GM21737 (cell line): ENCODE measurements around the gene CTU2.

Experiments
- ATAC-seq: cut with Tn5 transposase; IDR thresholded peaks from one replicate; pipeline ENCODE4 v1.9.1; 2021; ENCODE audit warnings: mild to moderate bottlenecking, moderate library complexity; ENCODE audit not compliant: unreplicated experiment

CTU2 gene

DNA sequence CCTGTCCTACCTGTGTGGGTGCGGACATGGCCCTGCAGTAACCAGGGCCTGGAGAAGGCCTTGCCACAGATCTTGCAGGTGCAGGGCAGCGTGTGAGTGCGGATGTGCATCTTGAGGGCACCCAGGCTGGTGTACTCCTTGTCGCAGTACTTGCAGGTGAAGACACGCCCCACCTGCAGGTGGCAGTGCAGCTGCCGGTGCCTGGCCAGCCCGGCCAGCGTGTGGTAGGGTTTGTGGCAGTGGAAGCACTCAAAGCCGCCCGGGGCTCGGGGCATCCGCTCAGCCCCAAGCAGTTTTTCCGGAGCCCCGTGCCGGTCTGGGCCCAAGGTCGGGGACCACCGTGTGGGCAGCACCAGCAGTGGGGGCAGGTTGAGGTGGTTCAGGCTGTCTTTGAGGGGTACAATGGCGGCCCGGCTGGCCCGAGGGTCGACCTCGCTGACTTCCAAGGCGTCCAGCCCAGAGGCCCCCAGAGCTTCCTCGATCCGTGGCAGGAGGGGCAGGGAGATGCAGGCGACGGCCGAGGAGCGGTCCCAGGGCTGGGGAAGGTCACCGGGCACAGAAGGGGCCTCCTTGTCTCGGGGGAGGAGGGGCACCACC, 25.1 kb upstream of the CTU2 start:
- ATAC-seq = peak; percentile 22

- peak; percentile 54 for ATAC-seq
Observed at GRCh38 chr16:88681709-88682451, 24.4 kb upstream of the CTU2 start.

DNA sequence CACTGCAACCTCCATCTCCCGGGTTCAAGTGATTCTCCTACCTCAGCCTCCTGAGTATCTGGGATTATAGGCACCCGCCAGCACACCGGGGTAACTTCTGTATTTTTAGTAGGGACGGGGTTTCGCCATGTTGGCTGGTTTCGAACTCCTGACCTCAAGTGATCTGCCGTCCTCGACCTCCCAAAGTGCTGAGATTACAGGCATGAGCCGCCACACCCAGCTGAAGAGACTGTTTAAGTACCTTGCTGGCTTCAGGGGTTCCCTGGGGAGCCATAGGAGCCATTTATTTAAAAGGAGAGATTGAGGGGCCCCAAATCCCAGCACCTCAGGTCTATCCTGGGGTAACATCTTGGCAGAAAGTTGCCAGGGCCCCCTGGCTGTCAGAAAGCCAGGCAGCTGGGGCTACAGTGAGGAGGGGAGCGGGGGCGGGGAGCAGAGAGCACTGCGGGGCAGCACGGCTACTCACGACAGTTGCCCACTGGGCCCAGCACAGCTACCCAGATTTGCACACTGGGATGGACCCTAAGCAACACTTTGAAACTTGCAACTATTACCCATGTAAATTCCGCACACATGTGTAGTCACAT, 21.6 kb upstream of the CTU2 start:
- no peak for ATAC-seq

- no peak for ATAC-seq
Observed at GRCh38 chr16:88685156-88686061, 20.9 kb upstream of the CTU2 start.

- ATAC-seq = peak; percentile 11
Observed at GRCh38 chr16:88686062-88686438, 20.3 kb upstream of the CTU2 start.

GRCh38 chr16:88686439-88687253, 19.7 kb upstream of the CTU2 start, which contains the start of gene SNAI3:
Gene SNAI3, minus strand, starts transcription at chr16:88686507. Its CDS starts 101 bp downstream, at chr16:88686406.
- ATAC-seq = peak; percentile 58

DNA sequence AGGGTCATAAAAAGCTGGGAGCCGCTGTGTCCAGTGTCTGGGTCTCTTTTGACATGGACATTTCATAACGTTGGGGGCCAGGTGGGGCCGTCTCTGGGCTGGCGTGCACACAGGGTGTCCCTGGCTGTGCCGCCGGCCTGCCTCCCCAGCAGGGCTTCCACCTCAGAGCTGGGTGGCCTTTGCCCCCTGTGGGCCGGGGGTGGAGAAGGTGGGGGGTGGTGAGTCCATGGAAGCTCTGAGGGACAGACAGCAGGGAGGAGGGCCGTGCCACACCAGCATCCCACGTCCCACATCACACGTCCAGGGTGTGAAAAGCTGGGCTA, 19.1 kb upstream of the CTU2 start:
- ATAC-seq = no peak

DNA sequence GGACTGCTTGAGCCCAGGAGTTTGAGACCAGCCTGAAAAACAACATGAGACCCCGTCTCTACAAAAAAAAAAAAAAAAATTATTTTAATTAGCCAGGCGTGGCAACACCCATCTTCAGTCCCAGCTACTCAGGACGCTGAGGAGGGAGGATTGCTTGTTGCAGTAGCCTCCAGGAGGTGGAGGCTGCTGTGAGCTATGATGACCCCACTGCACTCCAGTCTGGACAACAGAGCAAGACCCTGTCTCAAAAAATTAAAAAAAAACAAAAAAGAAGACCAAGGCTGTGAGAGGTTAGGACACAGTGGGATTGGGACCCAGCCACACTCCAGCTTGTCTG, 18.7 kb upstream of the CTU2 start:
- ATAC-seq = no peak

DNA sequence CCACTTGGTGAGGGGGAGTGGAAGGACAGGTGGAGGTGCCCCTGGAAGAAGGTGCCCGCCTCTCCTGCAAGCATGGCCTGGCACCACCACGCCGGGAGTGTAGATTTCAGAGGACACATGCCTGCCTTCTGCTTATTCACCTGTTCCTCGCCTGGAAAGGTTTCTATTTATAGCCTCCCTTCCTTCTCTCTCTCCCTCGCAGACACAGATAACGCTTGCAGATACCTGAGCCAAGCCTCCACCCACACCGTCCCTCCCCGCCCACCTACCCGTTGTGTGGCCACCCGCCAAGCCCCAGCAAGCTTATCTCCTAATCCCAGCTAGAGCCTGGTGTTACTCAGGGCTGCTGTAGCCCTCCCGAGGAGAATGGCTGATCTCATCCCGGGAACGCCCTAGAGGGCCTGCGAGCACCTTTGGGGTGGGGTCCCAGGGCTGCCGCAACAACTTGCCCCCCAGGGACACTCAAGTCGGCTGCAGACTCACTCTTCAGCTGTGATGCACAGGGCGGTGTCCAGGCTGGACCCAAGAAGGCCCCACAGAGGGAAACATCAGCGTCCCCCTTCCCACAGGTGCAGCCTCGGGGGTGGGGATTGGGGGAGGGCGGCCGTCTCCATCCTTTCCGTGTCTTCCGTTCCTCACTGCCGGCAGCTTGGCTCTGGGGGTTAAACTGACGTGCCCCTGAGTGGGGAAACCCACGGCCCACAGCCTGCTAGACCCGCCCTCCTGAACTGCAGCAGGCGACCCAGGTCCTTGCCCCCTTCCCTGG, 18.1 kb upstream of the CTU2 start:
- no peak for ATAC-seq

- no peak for ATAC-seq
Observed at GRCh38 chr16:88690341-88691128, 15.8 kb upstream of the CTU2 start.

GRCh38 chr16:88691129-88691813, 15.0 kb upstream of the CTU2 start:
- ATAC-seq = no peak

DNA sequence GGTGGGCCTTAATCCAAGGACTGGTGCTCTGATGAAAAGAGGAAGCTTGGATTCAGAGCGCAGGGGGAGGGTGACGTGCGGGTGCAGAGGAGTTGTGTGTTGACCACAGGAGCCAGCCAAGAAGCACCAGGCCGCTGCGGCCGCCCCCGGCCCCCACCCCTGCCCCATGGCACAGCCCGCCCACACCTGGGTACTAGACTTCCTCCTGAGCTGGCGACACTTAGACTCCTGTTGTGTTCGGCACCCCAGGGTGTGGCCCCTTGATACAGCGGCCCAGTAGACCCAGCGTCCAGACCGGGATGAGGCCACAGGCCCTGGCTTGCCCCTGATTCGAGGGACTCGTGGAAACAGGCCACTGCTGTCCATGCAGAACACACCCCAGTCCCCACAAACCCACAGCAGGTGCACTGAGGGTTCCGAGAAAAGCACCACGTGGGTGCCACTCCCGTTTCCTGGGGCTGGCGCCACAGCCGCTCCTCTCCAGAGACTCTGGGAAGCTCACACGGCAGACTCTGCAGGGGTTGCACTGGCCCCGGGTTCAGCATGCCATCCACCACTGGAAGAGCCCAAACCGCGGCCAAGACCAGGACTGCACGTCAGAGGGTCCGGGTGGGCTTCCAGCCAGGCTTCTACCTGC, 14.3 kb upstream of the CTU2 start:
- ATAC-seq = no peak

DNA sequence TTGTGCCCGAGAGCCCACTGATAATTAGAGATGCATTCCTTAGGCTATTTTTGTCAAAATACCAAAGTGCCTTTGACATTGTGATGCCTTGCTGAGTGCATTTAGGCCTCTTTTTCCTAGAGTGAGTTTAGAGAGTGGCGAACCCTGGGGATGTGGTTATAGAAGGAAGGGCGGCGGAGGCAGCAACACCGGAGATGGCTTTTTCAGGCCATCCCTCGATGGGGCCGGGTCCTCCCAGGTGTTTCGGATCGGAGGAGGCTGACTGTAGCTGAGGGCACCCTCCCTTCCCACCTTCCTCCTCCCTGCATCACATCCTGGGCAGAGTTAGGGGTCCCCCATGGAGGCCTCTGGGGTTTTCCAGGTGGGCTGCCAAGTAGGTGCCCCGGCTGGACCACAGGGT, 13.4 kb upstream of the CTU2 start:
- ATAC-seq = no peak

- ATAC-seq = no peak
Observed at GRCh38 chr16:88693420-88694177, 12.7 kb upstream of the CTU2 start.

DNA sequence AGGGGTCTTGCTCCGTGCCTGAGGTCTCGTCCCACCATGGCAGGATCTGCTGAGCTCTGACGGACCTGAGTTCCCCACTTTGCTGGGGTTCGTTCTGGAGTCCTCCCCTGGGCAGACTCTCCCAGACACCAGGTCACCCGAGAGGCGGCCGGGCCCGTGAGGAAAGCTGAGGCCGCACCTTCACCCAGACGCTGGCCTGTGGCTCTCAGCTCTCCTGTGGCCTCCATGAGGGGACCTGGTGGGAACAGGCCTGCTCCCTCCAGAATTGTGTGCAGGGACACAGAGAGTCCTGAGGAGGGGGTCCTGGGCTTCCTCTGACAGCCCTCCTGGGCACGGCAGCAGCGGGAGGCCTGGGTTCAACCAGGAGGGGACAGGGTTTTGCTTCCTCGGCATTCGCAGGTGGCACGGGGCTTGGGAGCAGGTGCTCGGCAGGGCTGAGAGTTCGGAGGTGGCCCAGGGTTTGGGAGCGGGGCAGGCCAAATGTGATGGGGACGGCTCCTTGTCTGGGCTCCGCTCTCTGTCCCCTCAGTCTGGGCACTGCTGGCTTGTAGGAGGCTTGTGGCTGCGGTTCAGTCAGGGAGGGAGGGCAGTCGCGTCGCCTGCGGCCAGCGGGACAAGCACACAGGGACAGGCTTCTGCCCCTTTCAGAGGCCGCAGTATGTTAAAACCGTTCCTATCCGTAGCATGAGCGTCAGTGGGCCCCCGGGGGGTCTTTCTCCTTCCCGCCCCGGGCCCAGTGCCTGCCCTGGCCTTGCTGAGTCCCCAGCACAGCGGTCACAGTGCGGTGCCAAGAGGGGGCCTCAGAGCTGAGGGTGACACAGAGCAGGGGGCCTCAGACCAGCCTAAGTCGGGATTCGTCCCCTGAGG, 11.8 kb upstream of the CTU2 start:
- ATAC-seq = no peak

GRCh38 chr16:88695218-88695617, 11.1 kb upstream of the CTU2 start:
- ATAC-seq = no peak
